Renal pelvis (tissue), 4 donors: ENCODE data around the gene FBXW7. TPM values are rescaled to one million over a fixed set of nuclear protein-coding genes. Genes with fewer than 3 reads are reported as not detected.

Experiments used
- DNase-seq: peaks from one replicate; pipeline ENCODE4 v3.0.0-alpha.2; 2013
- polyA plus RNA-seq, 3 donors: library from polyadenylated mRNA; unstranded; fragments of 120-200 nt; gene quantifications; one replicate each; pipeline ENCODE4 v1.2.1, GENCODE V29; 2013; ENCODE audit not compliant: insufficient read length in 3 of 3

FBXW7 gene
- polyA plus RNA-seq, 3 donors = 24.8 to 32.5 (median 28.8) TPM

DNA sequence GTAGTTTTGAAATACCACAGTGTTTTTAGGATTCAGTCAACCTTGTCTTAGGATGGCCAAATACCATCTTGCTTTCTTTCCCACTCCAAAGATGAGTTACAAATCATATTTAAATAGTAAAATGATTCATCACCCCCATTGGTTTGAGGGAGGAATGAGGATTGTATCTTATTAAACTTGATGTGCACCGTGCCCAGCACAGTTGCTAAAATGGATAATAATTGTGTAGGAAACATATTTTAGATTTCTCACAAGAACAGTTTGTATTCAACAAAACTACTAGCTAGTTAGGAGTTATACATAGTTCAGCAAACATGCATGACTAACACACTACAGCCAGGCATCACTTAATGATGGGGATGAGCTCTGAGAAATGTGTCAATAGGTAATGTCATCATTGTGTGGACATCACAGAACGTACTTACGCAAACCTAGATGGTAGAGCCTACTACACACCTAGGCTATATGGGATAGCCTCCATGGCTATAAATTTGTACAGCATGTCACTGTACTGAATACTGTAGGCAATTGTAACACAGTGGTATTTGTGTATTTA, 245.4 kb downstream of the FBXW7 start:
- DNase-seq = no peak

- no peak for DNase-seq
Observed at GRCh38 chr4:152289941-152290340, 246.0 kb downstream of the FBXW7 start.

- DNase-seq = no peak
Observed at GRCh38 chr4:152289541-152289940, 246.4 kb downstream of the FBXW7 start.

GRCh38 chr4:152283801-152284470, 252.0 kb downstream of the FBXW7 start:
- no peak for DNase-seq

DNA sequence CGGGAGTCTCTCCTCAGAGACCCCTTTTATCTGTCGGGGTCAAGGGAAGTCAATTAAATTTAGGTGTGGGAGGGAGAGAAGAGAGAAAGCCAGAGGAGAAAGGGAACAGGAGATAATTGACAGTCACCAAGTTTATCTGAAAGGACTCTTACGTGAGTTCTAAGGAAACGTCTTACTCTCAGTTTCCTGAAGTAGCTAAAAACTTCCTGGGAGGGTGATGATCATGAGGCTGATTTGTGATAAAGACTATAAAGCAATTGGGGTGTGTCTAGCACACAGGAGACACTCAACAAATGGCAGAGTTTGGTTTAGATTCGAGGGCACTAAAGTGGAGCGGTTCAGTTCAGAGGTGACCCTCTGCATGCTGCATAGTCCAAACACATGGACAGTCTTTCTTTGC, 254.1 kb downstream of the FBXW7 start:
- DNase-seq = no peak

GRCh38 chr4:152281211-152281610, 254.7 kb downstream of the FBXW7 start:
- DNase-seq = no peak

DNA sequence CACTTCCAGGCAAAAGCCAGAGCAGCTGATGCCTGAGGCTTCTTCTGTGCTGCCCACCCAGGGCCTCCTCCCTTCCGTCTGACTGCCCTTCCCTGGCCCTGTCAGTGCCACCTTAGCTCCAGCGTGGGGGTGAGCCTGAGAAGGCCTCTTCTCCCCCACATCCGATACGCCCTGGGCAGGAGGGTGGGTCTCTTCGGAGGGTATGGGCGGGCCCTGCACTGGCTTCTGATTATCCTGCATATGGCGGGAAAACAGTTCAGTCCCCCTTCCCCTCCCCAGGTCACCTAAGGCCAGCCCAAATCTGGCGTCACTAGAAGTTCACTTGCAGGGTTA, 256.7 kb downstream of the FBXW7 start:
- DNase-seq = no peak

- peak; percentile 64 for DNase-seq
Observed at GRCh38 chr4:152278505-152279233, 257.2 kb downstream of the FBXW7 start.

DNA sequence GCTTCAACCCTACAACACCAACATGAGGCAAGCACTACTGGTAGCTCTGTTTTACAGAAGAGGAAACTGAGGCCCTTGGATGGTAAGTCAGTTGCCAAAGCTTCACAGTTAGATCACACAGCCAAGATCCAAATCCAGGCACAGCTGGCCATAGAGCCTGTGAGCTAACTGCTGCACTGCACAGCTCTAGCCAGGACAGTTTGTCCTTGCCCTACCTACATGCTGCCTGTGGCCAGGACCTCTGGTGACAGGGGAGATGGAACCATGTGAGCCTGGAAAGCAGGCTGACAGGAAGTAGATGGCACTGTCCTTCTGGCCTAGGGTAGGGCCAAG, 257.8 kb downstream of the FBXW7 start:
- DNase-seq = no peak

DNA sequence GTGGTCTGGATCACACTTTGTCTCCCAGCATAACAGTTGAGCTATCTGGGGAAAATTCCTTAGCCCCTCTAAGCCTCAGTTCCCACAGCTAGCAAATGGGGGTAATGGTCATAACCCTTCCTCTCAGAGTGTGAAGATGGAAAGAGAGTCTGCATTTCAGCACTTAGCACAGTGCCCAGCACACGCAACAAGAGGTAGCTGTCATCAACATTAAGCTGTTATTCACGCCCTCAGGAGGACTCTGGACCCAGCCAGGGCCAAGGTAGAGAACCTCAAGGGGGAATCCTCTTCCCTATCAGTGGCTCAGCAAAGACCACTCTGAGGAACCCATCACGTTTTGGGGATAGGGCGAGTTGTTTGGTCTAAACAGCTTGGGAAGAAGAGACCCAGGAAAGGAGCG, 258.6 kb downstream of the FBXW7 start:
- no peak for DNase-seq

DNA sequence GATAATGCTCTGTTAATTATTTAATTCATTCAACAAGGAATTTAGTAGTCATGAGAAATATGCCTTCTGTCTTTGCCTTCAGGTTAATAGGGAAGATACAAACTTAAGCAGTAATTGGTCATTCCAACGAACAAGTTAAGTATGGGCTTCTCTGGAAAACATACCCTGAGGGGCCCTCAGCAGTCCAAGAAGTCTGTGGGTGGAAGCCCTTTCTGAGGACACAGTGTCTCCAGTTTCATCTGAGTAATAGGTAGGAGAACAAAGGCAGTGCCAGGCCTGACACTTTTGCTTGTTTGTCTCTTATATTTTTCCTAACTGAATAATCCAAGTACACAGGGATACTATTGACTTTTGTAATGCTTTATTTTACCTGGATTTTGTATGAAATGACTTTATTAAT, 262.5 kb downstream of the FBXW7 start:
- DNase-seq = no peak

Other genes with a start within 250 kb of the FBXW7 start
- gene TMEM154, start 143.9 kb upstream of the FBXW7 start, polyA plus RNA-seq = 1 to 10 TPM in 2 of 3 donors, under 1 TPM in 1; 0.58 to 1.4 (median 1.1) TPM
- gene TIGD4, start 243.6 kb upstream of the FBXW7 start, polyA plus RNA-seq = 1 to 10 TPM; 1.5 to 2.6 (median 2.2) TPM
- gene ARFIP1, start 243.9 kb upstream of the FBXW7 start, polyA plus RNA-seq = 10 to 100 TPM; 35.7 to 36.8 (median 35.8) TPM